Right renal pelvis (tissue), 4 donors: ENCODE data around the gene LAPTM5. TPM values are rescaled to one million over a fixed set of nuclear protein-coding genes. Genes with fewer than 3 reads are reported as not detected.

Source experiments
- DNase-seq, 4 donors: peaks; one replicate each; pipeline ENCODE4 v3.0.0-alpha.2; 2013; ENCODE audit warnings: low read depth in 4 of 4, low spot score in 3 of 4, missing footprints in 1 of 4
- polyA plus RNA-seq, 4 donors: library from polyadenylated mRNA; unstranded; fragments of 120-200 nt; gene quantifications; one replicate each; pipeline ENCODE4 v1.2.1, GENCODE V29; 2013; ENCODE audit not compliant: insufficient read length in 4 of 4

Gene LAPTM5
- polyA plus RNA-seq, 4 donors = 17.3 to 19.5 (median 18.9) TPM

DNA sequence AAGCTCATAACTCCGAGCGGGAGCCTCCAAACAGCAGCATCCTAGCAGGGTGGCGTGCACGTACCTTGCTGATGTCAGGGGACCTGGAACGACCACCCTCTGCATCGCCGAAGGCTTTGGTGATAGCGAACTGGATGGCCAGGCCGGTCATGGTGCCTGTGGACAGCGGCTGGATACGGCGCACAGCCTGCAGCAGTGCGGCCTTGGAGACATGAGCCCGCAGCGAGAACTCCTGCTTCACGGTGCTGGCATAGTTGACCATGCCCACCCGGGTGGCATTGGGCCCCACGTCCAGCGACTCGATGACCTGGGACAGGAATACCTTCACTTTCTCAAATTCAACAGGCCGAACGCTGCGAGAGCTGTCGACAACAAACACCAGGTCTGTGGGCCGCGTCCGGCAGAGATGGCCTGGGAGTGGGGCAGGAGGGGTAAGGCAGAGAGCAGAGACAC is 36.2 kb downstream of the LAPTM5 start:
- DNase-seq = no peak

DNA sequence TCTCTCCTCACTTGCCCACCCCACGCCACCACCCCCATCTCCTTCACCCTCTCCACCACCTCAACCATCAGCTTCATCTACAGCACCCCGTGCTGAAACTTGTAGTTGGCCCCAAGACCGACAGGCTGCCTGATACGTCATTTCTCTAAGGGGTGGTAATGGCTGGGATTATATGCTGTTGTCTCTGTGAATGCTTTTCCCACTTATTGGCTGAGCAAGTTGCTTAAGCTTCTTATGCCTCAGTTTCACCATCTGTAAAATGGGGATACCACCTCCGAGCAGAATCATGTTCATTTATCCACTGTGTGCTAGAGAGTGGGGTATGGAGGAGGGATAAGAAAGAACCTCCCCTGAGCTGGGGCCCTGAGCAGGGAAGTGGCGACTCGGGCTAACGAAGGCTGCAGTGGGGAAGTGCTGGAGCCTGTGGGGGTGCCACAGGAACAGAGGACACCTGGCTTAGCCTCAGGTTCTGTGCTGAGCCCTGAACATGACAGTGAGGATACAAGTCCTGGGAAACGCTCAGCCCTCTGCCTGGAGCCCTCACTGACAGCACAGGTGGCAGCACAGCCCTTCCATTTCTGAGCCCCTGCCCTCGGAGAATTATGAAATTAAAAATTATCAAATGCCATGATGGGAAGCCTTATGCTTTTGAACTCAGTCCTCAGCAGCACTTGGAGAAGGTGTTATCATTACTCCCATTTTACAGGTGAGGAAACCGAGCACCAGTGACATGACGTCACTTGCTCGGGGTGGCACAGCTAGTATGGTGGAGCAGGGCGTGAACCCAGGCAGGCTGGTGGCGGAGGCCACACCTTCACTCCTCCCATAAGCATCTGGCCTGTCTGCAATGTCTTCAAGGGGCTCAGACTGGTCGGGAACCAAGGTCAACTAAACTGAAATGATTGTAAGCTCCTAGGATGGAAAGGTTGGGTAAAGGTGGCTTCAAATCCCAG is 37.0 kb downstream of the LAPTM5 start:
- no peak for DNase-seq

DNA sequence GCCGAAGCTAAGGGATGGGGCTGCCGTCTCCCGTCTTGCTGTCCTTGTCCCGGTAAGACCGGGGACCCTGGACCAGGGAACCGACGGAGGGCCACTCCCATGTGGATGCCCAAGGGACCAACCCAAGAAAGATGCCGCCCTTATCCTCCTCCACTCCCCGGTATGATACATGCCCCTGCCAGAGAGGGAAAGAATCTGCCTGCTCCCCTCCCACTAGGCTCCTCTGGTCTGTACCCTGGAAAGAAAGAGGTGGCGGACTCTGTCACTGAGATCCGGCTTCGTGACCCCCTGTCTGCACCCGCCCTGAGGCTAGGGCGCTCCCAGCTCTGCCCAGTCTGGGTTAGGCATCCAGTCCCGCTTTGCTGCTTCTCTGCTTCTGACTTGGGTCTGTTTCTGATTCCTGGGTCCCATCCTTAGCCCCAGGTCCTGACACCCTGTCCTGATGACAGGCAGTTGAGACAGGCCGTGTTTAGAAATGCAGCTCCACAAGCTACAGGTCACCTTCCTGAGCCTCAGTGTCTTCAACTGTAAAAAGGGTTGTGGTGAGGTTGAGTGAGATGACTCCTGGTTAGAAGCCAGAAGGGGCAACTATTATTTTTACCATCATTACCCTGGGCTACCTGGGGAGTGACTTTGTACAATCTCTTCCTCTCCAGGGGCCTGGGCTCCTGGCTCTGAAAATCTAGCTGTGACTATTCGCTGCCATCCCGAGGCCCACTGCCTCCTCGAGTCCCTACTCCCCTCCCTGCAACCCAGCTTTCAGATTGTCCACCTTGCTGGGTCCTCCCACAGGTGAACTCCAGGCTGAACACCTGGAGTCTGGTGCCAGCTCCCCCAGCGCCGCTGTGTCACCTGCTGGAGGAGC is 37.9 kb downstream of the LAPTM5 start:
- peak in 2 of 4 donors; percentile 73 to 77 for DNase-seq

DNA sequence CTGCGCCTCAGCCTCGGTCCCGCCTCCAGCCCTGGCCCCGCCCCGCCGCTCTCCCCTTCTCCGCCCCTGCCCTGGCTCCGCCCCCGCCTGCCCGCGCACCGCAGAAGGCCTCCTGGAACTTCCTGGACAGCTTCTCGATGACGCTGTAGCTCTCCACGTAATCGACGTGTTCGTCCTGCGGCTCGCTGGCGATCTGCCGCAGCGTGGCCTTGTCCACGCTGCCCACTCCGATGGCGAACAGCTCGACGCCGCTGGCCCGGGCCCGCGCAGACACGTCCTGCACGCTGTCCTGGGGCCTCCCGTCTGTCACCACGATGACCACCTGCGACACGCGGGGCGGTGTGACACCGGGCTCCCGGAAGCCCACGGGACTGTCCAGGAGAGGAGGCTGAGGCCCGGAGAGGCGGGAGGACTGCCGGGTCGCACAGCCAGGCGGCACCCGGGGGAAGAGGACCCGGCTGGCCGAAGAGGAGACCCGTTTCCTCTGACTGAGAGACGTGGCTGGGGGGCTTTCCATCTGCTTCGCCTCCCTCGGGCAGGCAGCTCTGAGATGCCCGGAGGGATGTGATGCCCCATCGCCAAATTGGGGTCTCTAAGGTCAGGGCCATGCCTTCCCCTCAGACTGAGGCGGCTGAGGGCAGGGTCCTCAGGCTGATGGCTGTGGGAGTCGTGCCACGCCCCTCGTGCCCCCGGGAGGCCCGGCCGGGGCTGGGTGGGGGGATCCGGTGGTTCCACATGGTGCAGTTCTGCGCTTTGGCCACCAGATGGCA is 38.8 kb downstream of the LAPTM5 start:
- peak in 3 of 4 donors; percentile 84 to 86 (median 86) for DNase-seq

DNA sequence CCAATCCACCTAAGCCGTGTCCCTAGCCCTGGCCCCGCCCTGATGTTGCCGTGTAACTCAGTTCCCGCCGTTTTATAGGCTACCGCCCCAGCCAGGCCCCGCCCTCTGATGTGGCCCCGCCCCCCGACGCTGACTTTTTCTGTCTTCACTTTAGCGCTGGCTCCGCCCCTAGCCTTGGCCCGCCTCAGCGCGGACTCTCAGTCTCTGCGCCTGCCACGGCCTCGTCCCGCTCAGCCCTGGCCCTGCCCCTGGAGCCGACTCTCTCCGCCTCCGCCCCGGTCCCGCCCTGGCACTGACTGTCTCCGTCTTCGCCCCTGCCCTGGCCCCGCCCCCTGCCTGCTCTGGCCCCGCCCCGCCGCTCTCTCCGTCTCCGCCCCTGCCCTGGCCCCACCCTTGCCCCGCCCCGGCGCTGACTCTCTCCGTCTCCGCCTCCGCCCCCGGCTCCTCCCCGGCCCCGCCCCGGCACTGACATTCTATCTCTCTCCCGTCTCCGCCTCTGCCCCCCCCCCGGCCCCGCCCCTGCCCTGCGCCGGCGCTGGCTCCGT is 39.4 kb downstream of the LAPTM5 start:
- peak; percentile 91 to 93 (median 92) for DNase-seq

DNA sequence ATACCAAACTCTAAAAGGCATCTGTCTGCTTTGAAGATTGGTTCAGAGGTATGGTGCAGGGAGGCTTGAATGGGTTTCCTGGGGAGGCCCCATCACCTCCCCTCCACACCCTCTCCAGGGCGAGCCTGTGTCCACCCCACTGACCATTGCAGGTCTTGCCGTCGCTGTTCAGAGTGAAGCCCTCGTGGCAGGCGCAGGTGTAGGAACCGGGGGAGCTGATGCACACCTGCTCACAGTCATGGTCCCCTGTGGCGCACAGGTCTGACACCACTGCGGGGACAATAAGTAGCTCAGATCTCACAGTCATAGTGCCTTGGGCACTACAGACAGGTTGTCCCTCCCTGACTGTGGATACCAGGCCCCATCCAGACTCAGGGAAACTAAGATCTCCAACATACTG is 40.9 kb downstream of the LAPTM5 start:
- DNase-seq = no peak

DNA sequence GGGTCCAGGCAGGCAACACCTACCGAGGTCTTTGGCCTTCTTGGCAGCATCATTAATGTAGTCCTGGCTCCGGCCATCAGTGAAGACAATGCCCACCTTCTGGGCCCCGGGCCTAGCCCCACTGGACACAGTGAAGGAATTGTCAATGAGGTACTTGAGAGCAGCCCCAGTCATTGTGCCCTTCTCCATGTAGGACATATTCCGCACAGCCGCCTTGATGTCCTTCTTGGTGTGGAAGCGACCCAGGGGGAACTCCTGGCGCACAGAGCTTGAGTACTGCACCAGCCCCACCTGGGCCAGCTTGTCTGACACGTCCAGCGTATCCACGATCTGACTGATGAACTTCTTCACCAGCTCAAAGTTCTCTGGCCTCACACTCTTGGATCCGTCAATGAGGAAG is 41.7 kb downstream of the LAPTM5 start:
- DNase-seq = no peak

DNA sequence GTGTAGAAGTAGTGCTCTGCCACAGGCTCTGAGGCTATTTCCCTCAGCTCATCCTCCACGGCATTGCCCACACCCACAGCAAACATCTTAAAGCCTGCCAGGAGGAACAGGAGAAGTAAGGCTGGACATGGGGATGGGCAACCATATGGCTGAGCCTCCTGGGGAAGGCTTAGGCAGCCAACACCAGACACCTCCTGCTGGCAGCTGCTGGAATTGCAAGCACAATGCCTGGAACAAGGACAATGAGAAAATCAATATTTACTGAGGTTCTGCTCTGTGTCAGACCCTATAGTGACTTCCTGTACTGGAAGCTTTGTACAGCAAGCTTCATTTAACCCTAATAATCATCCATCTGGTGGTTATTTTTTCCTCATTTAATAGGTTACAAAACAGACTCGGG is 42.4 kb downstream of the LAPTM5 start:
- no peak for DNase-seq

DNA sequence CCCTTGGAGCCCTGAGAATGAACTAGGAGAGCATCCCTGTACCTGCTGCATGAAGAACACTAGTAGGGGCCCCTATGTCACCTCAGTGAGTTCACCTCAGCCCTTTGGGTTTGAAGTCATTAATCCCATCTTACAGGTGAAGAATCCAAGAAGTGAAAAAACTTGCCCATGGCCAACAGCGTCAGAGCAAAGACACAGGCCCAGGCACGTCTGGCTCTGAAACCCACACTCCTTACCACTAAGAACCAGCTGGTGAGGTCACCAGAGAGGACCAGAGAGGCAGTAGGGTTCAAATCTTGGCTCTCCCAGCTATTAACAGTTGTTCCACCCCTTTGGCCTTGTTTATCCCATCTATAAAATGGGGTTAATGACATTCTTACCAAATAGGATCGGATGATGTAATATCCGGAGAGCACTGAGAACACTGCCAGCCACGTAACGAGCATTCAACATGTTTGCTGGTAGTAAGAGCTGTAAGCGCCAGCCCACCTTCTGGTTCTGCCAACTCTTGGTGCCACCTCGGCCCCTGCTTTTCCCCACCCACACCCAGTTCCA is 43.0 kb downstream of the LAPTM5 start:
- DNase-seq = no peak

DNA sequence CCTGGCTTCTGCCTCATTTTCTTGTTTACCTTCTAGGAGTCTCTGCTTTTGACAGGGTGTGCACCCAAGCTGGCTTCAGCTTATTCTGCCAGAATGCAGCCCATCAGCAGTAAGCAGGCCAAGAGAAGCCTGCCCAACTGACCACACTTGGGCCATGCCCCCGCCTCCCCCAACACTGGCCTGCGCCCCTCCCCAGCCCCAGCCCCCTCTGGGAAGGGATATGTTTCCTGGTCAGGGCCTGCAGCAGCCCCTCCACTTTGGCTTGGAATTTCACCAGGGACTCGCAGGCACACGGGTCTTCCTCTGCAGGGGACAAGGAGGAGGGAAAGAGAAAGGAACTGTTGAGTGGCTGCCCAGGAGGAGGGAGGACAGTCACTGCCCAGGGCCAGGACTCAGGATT is 43.5 kb downstream of the LAPTM5 start:
- no peak for DNase-seq

DNA sequence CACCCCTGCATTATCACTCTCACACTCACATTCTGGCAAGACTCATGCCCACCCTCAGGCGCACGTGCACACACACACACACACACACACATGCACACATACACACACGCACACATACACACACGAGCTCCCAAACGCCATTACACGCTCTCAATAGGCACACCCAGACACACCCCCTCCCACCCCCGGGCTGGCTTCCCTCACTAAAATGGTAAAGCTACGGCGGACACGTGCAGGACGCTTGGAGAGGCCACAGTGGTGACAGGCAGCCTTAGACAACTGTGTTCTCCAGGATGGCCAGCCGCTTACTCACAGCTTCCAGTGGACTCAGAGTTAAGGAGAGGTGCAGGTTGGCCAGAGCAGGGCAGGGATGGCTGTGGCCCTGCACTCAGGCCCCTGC is 44.3 kb downstream of the LAPTM5 start:
- no peak for DNase-seq

DNA sequence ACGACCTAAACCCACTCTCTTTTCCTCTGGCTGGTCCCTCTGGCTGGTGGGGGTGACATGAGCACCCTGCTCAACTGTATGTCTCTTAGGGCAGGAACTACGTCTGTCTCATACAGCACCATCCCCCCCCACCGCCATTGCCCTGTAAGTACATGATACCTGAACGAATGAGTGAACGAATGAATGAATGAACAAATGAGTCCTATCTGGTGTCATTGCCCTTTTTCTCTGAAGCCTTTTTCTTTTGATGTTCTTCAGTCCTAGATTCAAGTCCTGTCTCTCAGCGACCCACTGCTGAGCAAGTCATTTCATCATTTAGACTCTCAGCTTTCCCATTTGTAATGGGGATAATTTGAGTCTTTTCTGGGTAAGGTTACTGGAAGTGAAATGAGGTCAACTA is 45.0 kb downstream of the LAPTM5 start:
- DNase-seq = no peak

DNA sequence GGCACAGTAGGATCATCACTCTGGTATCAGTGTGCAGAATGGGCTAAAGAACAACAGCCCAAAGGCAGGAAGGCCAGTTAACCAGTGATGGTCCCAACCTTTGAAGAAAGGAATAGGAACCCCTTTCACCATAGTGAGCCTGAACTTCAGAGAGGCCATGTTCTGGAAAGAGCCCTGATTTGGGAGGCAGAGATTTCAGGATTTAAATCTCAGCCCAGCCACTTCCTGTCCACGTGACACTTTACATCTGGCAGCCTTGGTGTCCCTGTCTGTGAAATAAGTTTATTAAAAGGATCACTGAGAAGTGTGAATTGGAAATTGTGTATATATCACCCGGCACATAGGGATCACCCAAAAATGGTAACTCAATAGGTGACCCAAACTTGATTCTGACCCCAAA is 47.2 kb downstream of the LAPTM5 start:
- no peak for DNase-seq

DNA sequence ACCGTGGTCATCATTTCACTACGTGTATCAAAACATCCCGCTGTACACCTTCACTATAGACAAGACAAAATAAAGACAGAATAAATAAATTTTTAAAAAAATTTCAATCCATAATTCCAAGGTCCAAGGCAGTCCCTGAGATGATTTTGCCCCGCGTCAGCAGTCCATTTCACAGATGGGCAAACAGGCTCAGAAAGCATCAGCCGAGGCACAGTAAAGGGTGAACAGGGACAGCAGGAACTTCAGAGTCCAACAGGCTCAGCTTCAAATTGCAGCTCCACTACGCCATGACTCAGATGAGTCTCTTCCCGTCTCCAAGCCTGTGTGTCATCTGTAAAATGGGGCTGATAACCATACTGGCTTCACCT is 49.2 kb downstream of the LAPTM5 start:
- no peak for DNase-seq

DNA sequence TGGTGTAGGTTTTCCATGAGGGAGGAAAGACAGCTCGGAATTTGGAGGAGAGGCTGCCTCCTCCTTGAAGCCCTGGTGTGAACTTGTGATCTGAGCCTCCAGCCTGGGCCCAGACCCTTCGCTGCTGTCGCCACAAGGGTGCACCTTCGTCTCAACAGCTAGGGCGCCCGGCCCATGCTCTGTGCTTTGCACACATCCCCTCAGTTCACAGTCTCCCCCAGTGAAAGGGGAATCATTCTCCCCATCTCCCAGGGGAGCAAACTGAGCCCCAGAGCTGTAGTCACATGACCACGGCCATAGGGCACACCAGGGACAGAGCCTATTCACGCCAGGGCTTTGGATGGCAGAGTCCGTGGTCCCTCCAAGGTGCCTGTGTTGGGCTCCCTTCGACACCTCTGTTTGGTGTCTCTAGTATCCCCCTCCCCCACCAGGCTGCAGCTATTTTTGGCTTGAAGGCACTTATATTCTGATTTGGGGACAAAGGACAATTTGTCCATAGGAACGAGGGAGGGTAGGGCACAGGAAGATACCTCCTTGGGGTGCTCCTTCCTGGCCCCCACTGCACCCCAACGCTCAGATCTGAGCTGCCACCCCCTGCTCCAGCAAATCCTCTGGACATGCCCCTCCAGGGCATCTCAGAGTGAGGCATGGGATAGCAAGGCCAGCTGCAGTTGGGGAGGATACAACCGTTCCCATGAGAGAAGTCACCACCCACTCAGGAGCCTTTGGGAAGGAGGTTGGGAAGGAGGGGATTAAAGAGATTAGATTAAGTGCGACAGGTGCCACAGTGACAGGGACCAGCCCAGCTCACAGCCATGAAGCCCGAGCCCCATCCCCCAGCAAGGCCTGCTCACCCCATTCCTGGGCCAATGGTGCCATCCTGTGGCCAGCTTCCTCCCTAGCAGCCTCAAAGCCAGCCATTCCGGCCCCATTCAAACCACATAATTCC is 49.9 kb downstream of the LAPTM5 start:
- DNase-seq = peak; percentile 38 to 54 (median 45)

DNA sequence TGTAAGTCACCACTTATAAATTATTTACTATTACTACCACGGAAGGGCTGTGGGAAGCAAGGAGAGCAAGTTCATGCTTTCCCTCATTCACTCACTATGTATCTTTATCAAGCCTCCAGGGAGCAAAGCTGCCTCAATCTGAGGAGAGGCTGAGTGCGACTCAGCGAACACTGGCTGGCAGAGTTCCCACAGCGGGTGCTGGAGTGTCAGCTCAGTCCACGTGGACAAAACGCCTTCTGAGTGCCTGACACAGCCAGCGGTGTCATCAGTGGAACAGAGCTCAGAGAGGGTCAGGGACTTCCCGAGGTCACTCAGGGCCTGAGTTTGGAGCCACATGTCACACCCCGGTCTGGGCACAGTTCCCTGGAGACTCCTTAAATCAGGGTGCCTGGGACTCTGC is 51.0 kb downstream of the LAPTM5 start:
- no peak for DNase-seq

DNA sequence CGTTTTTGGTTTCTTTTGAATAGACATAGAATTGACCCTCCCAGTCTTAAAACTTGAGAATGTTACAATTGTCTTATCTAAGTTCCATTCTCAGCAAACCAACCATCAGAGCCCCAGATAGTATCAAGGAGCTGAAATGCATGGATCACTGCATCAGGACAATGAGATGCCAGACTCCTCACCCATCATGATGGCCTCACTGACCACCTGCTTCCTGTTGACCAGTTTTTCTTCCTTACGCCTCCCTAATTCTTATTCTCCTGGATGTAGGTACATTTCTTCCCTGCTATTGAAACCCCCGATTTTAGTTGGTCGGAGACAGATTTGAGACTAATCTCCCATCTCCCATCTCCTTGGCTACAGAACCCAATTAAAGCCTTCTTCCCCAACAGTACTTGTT is 51.9 kb downstream of the LAPTM5 start:
- no peak for DNase-seq

DNA sequence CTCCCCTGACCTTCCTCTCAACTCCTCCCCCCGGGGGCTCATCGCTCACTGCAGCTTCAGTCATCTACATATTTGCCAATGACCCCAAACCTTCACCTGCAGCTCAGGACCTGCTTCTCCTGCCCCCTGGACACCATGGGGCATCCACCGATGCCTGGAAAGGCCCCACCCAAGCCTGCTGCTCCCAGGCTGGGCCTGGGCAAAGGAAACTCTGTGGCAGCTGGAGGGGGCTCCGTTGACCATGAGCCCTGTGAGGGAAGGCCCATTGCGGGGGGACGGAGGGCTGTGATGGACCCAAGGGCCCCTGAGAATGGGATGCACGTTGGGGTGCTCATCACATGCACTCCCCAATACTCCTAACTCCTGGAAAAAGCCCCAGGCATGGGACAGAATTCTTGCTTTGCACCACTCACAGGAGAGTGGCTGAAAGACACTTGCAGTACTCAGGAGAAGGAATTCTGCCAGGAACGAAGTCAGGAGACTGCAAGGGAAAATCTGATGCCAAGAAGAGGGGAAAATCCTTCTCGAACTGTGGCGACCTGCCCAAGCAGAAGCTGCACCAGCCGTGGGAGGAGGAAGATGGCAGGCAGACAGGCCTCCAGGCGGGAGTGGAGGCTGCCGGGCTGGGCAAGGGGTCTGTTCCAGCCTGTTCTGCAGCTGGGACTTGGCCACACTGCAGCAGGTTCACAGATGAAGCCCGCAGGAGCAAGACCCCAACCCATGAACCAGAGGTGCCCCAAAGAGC is 52.6 kb downstream of the LAPTM5 start:
- DNase-seq = no peak
